GM18858 (cell line): ENCODE data around the gene KPNA6.
"Not testable (repeated sequence)": the region's sequence is repeated elsewhere in the genome, so short reads cannot be mapped to it uniquely, and the experiment has no call there.

Experiments
- ATAC-seq: cut with Tn5 transposase; IDR thresholded peaks from one replicate; pipeline ENCODE4 v1.9.1; 2021; ENCODE audit not compliant: unreplicated experiment

KPNA6 gene

GRCh38 chr1:32100359-32100758, 7.5 kb upstream of the KPNA6 start:
- no peak for ATAC-seq

- no peak for ATAC-seq
Observed at GRCh38 chr1:32100807-32101708, 6.8 kb upstream of the KPNA6 start.

GRCh38 chr1:32104127-32104526, 3.7 kb upstream of the KPNA6 start:
- no peak for ATAC-seq

GRCh38 chr1:32105338-32105737, 2.5 kb upstream of the KPNA6 start:
- no peak for ATAC-seq

- ATAC-seq = no peak
Observed at GRCh38 chr1:32106663-32107275, 1.1 kb upstream of the KPNA6 start.

- ATAC-seq = no peak
Observed at GRCh38 chr1:32111040-32111623, 3.3 kb downstream of the KPNA6 start.

- ATAC-seq = no peak
Observed at GRCh38 chr1:32111789-32112188, 3.9 kb downstream of the KPNA6 start.

- no peak for ATAC-seq
Observed at GRCh38 chr1:32112806-32113375, 5.0 kb downstream of the KPNA6 start.

- ATAC-seq = not testable (repeated sequence)
Observed at GRCh38 chr1:32113436-32113835, 5.6 kb downstream of the KPNA6 start.

GRCh38 chr1:32114420-32114819, 6.6 kb downstream of the KPNA6 start:
- no peak for ATAC-seq

GRCh38 chr1:32115496-32115895, 7.6 kb downstream of the KPNA6 start:
- ATAC-seq = no peak

- ATAC-seq = no peak
Observed at GRCh38 chr1:32116531-32116930, 8.7 kb downstream of the KPNA6 start.

GRCh38 chr1:32122151-32122550, 14.3 kb downstream of the KPNA6 start:
- no peak for ATAC-seq

GRCh38 chr1:32123361-32123760, 15.5 kb downstream of the KPNA6 start:
- ATAC-seq = not testable (repeated sequence)

- no peak for ATAC-seq
Observed at GRCh38 chr1:32125313-32125712, 17.5 kb downstream of the KPNA6 start.

- ATAC-seq = no peak
Observed at GRCh38 chr1:32126770-32127169, 18.9 kb downstream of the KPNA6 start.

- no peak for ATAC-seq
Observed at GRCh38 chr1:32127409-32128198, 19.7 kb downstream of the KPNA6 start.

GRCh38 chr1:32128479-32128878, 20.6 kb downstream of the KPNA6 start:
- no peak for ATAC-seq

- ATAC-seq = no peak
Observed at GRCh38 chr1:32128964-32129363, 21.1 kb downstream of the KPNA6 start.

GRCh38 chr1:32133950-32134280, 26.1 kb downstream of the KPNA6 start:
- not testable (repeated sequence) for ATAC-seq

- ATAC-seq = no peak
Observed at GRCh38 chr1:32137111-32137510, 29.3 kb downstream of the KPNA6 start.
